Neural cell (in vitro differentiated cells): ENCODE measurements around the gene DNAH3. TPM values are rescaled to one million over a fixed set of nuclear protein-coding genes. Genes with fewer than 3 reads are reported as not detected.
"Not testable (repeated sequence)": the region's sequence is repeated elsewhere in the genome, so short reads cannot be mapped to it uniquely, and the experiment has no call there.

Experiments
- H2AFZ ChIP-seq: fragments of 200-600, 300-800 bp; sonication (generic), shearing (Covaris generic); 2 replicates; pipeline ENCODE4 v1.6.0; 2014; ENCODE audit warnings: low read depth, mild to moderate bottlenecking, antibody characterized with exemption, low read length, moderate library complexity
- H3F3A ChIP-seq: fragments of 200-600 bp; shearing (Covaris generic); 2 replicates; pipeline ENCODE4 v1.6.1; 2016; ENCODE audit warnings: mild to moderate bottlenecking, moderate library complexity, mixed read lengths, antibody characterized with exemption, low read length; ENCODE audit not compliant: insufficient read depth, poor library complexity, severe bottlenecking
- H3K27ac ChIP-seq: fragments of 200-600, 300-800 bp; sonication (generic), shearing (Covaris generic); 2 replicates; pipeline ENCODE4 v1.5.1; 2014; ENCODE audit warnings: mild to moderate bottlenecking, low read length, moderate library complexity
- H3K27me3 ChIP-seq: fragments of 300-800, 200-600 bp; sonication (generic), shearing (Covaris generic); 2 replicates; pipeline ENCODE4 v1.6.0; 2014; ENCODE audit warnings: mild to moderate bottlenecking, low read depth, low read length, moderate library complexity; ENCODE audit not compliant: insufficient read depth
- H3K36me3 ChIP-seq: fragments of 300-800, 200-600 bp; sonication (generic), shearing (Covaris generic); 2 replicates; pipeline ENCODE4 v1.5.1; 2014; ENCODE audit warnings: mild to moderate bottlenecking, antibody characterized with exemption, low read length, moderate library complexity; ENCODE audit not compliant: insufficient read depth
- H3K4me2 ChIP-seq: fragments of 300-800, 200-600 bp; sonication (generic), shearing (Covaris generic); 2 replicates; pipeline ENCODE4 v1.6.0; 2014; ENCODE audit warnings: mild to moderate bottlenecking, low read length
- H3K4me3 ChIP-seq: fragments of 300-800, 200-600 bp; sonication (generic), shearing (Covaris generic); 2 replicates; pipeline ENCODE4 v1.5.1; 2014; ENCODE audit warnings: mild to moderate bottlenecking, low read length, moderate library complexity
- H3K79me2 ChIP-seq: fragments of 200-600 bp; shearing (Covaris generic); replicated peaks from 2 replicates; pipeline ENCODE4 v1.6.0; 2014; ENCODE audit warnings: mild to moderate bottlenecking, low read length, moderate library complexity; ENCODE audit not compliant: insufficient read depth
- H3K9ac ChIP-seq: fragments of 300-800, 200-600 bp; sonication (generic), shearing (Covaris generic); 2 replicates; pipeline ENCODE4 v1.6.1; 2016; ENCODE audit warnings: mild to moderate bottlenecking, low read length, mixed read lengths
- H3K9me2 ChIP-seq: fragments of 200-600 bp; shearing (Covaris generic); 2 replicates; pipeline ENCODE4 v1.6.1; 2016; ENCODE audit warnings: mild to moderate bottlenecking, low read length, mixed read lengths; ENCODE audit not compliant: insufficient read depth
- H3K9me3 ChIP-seq: fragments of 200-600, 300-800 bp; sonication (generic), shearing (Covaris generic); 2 replicates; pipeline ENCODE4 v1.6.1; 2016; ENCODE audit warnings: mild to moderate bottlenecking, mixed run types, low read length, moderate library complexity, mixed read lengths
- H4K20me1 ChIP-seq: fragments of 200-600 bp; shearing (Covaris generic); 2 replicates; pipeline ENCODE4 v1.6.1; 2016; ENCODE audit warnings: mild to moderate bottlenecking, mixed run types; ENCODE audit not compliant: insufficient read depth
- EP300 ChIP-seq: fragments of 450-650 bp; conservative IDR thresholded peaks from 2 replicates; pipeline ENCODE4 v1.6.1; 2014; ENCODE audit warnings: antibody characterized with exemption, mild to moderate bottlenecking, moderate library complexity; ENCODE audit not compliant: poor library complexity, severe bottlenecking
- EZH2 ChIP-seq: fragments of 200-600, 300-800 bp; shearing (Covaris generic), sonication (generic); IDR thresholded peaks from 2 replicates; pipeline ENCODE4 v1.6.1; 2014; ENCODE audit warnings: antibody characterized with exemption, low read length, borderline replicate concordance, mild to moderate bottlenecking; ENCODE audit not compliant: insufficient read depth, poor library complexity, severe bottlenecking
- MXI1 ChIP-seq: fragments of 450-650 bp; conservative IDR thresholded peaks from 2 replicates; pipeline ENCODE4 v1.6.1; 2014; ENCODE audit warnings: antibody characterized with exemption, mild to moderate bottlenecking; ENCODE audit not compliant: poor library complexity, severe bottlenecking
- POLR2AphosphoS5 ChIP-seq: IDR thresholded peaks from 2 replicates; pipeline ENCODE4 v1.6.1; 2012
- RAD21 ChIP-seq: fragments of 450-650 bp; conservative IDR thresholded peaks from 2 replicates; pipeline ENCODE4 v1.6.1; 2014; ENCODE audit warnings: antibody characterized with exemption, mild to moderate bottlenecking, moderate library complexity
- SMC3 ChIP-seq: fragments of 450-650 bp; conservative IDR thresholded peaks from 2 replicates; pipeline ENCODE4 v1.6.1; 2014; ENCODE audit warnings: antibody characterized with exemption, mild to moderate bottlenecking, moderate library complexity; ENCODE audit not compliant: poor library complexity
- TAF1 ChIP-seq: IDR thresholded peaks from 2 replicates; pipeline ENCODE4 v1.6.1; 2012; ENCODE audit warnings: low read depth
- polyA plus RNA-seq: library from polyadenylated mRNA; depleted of rRNA; stranded (reverse); fragments of >200 nt; gene quantifications from 2 replicates; pipeline ENCODE4 v1.2.3, GENCODE V29; 2014
- TF ChIP-seq, protein P1 (sequence below): fragments of 450-650 bp; IDR thresholded peaks from 2 replicates; pipeline ENCODE4 v1.5.1; 2014; ENCODE audit warnings: antibody characterized with exemption, mild to moderate bottlenecking, moderate library complexity; ENCODE audit not compliant: poor library complexity, severe bottlenecking
- TF ChIP-seq, protein P2 (sequence below): IDR thresholded peaks from 2 replicates; pipeline ENCODE4 v1.6.1; 2012; ENCODE audit warnings: borderline replicate concordance

The DNAH3 gene
- polyA plus RNA-seq, 1 donor from 2014 or later, result 0.06 TPM

DNA sequence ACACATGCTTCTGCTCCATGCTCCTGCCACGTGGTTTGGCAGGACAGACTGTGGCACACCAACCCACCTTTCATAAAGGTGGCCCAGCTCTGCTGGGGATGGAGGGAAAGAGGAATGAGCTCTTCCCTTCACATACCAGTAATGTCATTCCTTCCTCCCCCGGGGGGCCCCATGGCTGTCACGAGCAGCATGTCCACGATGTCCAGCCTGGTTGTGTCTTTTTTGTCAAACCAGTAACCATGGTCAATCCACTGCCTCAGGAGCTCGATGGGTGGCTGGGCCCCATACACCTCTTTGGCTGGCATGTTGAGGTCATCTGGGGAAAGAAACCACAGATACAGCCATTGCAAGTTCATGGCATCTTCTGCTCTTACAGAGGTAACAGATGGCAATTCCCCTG lies 153.5 kb downstream of the DNAH3 start:
- Histone ChIP-seq H3F3A (no peaks in the 10 kb centered on the region), H3K9me3 (no peaks in the 10 kb centered on the region), H3K27ac (no peak overlapping the region), H3K27me3 (no peaks in the 10 kb centered on the region), H4K20me1 (no peaks in the 10 kb centered on the region), H3K9ac (no peak overlapping the region), H3K79me2 (no peaks in the 10 kb centered on the region), H2AFZ (no peak overlapping the region), H3K4me3 (no peak overlapping the region), H3K36me3 (no peaks in the 10 kb centered on the region), H3K9me2 (no peaks in the 10 kb centered on the region), H3K4me2 (no peak overlapping the region)
- TF ChIP-seq RAD21 (no peak), MXI1 (no peak), POLR2AphosphoS5 (no peak), TAF1 (no peak), EP300 (no peak), SMC3 (no peak), EZH2 (no peak)
- TF ChIP-seq, protein P1, sequence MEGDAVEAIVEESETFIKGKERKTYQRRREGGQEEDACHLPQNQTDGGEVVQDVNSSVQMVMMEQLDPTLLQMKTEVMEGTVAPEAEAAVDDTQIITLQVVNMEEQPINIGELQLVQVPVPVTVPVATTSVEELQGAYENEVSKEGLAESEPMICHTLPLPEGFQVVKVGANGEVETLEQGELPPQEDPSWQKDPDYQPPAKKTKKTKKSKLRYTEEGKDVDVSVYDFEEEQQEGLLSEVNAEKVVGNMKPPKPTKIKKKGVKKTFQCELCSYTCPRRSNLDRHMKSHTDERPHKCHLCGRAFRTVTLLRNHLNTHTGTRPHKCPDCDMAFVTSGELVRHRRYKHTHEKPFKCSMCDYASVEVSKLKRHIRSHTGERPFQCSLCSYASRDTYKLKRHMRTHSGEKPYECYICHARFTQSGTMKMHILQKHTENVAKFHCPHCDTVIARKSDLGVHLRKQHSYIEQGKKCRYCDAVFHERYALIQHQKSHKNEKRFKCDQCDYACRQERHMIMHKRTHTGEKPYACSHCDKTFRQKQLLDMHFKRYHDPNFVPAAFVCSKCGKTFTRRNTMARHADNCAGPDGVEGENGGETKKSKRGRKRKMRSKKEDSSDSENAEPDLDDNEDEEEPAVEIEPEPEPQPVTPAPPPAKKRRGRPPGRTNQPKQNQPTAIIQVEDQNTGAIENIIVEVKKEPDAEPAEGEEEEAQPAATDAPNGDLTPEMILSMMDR, result no peak
- TF ChIP-seq, protein P2, sequence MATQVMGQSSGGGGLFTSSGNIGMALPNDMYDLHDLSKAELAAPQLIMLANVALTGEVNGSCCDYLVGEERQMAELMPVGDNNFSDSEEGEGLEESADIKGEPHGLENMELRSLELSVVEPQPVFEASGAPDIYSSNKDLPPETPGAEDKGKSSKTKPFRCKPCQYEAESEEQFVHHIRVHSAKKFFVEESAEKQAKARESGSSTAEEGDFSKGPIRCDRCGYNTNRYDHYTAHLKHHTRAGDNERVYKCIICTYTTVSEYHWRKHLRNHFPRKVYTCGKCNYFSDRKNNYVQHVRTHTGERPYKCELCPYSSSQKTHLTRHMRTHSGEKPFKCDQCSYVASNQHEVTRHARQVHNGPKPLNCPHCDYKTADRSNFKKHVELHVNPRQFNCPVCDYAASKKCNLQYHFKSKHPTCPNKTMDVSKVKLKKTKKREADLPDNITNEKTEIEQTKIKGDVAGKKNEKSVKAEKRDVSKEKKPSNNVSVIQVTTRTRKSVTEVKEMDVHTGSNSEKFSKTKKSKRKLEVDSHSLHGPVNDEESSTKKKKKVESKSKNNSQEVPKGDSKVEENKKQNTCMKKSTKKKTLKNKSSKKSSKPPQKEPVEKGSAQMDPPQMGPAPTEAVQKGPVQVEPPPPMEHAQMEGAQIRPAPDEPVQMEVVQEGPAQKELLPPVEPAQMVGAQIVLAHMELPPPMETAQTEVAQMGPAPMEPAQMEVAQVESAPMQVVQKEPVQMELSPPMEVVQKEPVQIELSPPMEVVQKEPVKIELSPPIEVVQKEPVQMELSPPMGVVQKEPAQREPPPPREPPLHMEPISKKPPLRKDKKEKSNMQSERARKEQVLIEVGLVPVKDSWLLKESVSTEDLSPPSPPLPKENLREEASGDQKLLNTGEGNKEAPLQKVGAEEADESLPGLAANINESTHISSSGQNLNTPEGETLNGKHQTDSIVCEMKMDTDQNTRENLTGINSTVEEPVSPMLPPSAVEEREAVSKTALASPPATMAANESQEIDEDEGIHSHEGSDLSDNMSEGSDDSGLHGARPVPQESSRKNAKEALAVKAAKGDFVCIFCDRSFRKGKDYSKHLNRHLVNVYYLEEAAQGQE, result no peak

DNA sequence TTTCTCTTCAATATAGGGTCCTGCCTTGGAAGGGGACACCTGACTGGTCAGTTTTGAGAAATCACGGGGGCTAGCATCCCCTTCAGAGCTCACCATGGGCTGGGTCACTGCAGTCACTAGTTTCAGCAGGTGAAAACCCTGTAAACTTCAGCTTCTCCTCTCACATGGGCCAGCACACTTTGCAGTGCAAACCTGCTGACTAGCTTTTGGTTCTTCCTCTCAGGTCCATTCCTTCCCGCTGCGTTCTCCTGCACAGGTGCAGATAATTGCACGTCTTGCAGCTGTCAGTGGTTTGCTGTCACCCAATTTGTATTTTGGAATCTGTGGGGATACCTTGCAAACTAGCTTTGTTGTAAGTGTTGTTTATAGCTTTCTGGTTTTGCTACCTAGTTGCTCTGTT lies 154.9 kb downstream of the DNAH3 start:
- Histone ChIP-seq H3K4me2 (no peak overlapping the region), H4K20me1 (no peaks in the 10 kb centered on the region), H3K27ac (no peak overlapping the region), H3K36me3 (no peaks in the 10 kb centered on the region), H3K9ac (no peak overlapping the region), H2AFZ (no peak overlapping the region), H3F3A (no peaks in the 10 kb centered on the region), H3K79me2 (no peaks in the 10 kb centered on the region), H3K9me2 (no peaks in the 10 kb centered on the region), H3K9me3 (no peaks in the 10 kb centered on the region), H3K27me3 (no peaks in the 10 kb centered on the region), H3K4me3 (no peak overlapping the region)
- TF ChIP-seq POLR2AphosphoS5 (no peak), RAD21 (no peak), EP300 (no peak), TAF1 (no peak), SMC3 (no peak)
- TF ChIP-seq, protein P2, result no peak

DNA sequence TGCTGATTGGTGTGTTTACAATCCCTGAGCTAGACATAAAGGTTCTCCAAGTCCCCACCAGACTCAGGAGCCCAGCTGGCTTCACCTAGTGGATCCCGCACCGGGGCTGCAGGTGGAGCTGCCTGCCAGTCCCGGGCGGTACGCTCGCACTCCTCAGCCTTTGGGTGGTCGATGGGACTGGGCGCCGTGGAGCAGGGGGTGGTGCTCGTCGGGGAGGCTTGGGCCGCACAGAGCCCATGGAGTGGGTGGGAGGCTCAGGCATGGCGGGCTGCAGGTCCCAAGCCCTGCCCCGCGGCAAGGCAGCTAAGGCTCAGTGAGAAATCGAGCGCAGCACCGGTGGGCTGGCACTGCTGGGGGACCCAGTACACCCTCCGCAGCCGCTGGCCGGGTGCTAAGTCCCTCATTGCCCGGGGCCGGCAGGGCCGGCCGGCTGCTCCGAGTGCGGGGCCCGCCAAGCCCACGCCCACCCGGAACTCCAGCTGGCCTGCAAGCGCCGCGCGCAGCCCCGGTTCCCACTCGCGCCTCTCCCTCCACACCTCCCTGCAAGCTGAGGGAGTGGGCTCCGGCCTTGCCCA lies 161.1 kb downstream of the DNAH3 start:
- not testable (repeated sequence) for H4K20me1 ChIP-seq

More for the DNA sequence above, 161.1 kb downstream of the DNAH3 start:
- H3K9ac ChIP-seq, H3K9me3 ChIP-seq, H3K27ac ChIP-seq, H3K27me3 ChIP-seq, H3F3A ChIP-seq, H2AFZ ChIP-seq, H3K9me2 ChIP-seq, H3K4me2 ChIP-seq, H3K36me3 ChIP-seq, H3K4me3 ChIP-seq, H3K79me2 ChIP-seq: not testable (repeated sequence)
